MM.1S (cell line): Measurements from ENCODE around the gene RBMS3.

ENCODE experiments used
- DNase-seq: peaks from one replicate; pipeline ENCODE4 v3.0.0-alpha.2; 2015
- H2AFZ ChIP-seq: fragments of 300-600 bp; sonication (generic); 2 replicates; pipeline ENCODE4 v1.6.0; 2016; ENCODE audit warnings: antibody characterized with exemption, low read length
- H3F3A ChIP-seq: fragments of 300-600 bp; sonication (generic); 2 replicates; pipeline ENCODE4 v1.6.1; 2016; ENCODE audit warnings: mild to moderate bottlenecking, antibody characterized with exemption, low read length, moderate library complexity, mixed read lengths; ENCODE audit not compliant: insufficient read depth
- H3K27ac ChIP-seq: fragments of 300-600 bp; sonication (generic); 2 replicates; pipeline ENCODE4 v1.5.1; 2016; ENCODE audit warnings: mild to moderate bottlenecking, low read length
- H3K27me3 ChIP-seq: fragments of 300-600 bp; sonication (generic); replicated peaks from 2 replicates; pipeline ENCODE4 v1.6.0; 2016; ENCODE audit warnings: low read length; ENCODE audit not compliant: insufficient read depth
- H3K36me3 ChIP-seq: fragments of 300-600 bp; sonication (generic); replicated peaks from 2 replicates; pipeline ENCODE4 v1.6.1; 2016; ENCODE audit warnings: mild to moderate bottlenecking, low read length, mixed read lengths; ENCODE audit not compliant: insufficient read depth
- H3K4me1 ChIP-seq: fragments of 300-600 bp; sonication (generic); 2 replicates; pipeline ENCODE4 v1.6.1; 2016; ENCODE audit warnings: low read length, mixed read lengths
- H3K4me2 ChIP-seq: fragments of 300-600 bp; sonication (generic); 2 replicates; pipeline ENCODE4 v1.6.0; 2016; ENCODE audit warnings: low read depth, low read length
- H3K4me3 ChIP-seq: fragments of 300-600 bp; sonication (generic); 2 replicates; pipeline ENCODE4 v1.5.1; 2016; ENCODE audit warnings: low read length, mixed read lengths
- H3K79me2 ChIP-seq: fragments of 300-600 bp; sonication (generic); 2 replicates; pipeline ENCODE4 v1.6.1; 2016; ENCODE audit warnings: mixed run types, low read length, mixed read lengths
- H3K9ac ChIP-seq: fragments of 300-600 bp; sonication (generic); 2 replicates; pipeline ENCODE4 v1.6.1; 2016; ENCODE audit warnings: low read length, mixed read lengths
- H3K9me2 ChIP-seq: fragments of 300-600 bp; sonication (generic); replicated peaks from 2 replicates; pipeline ENCODE4 v1.6.1; 2016; ENCODE audit warnings: mild to moderate bottlenecking, low read length, mixed read lengths; ENCODE audit not compliant: insufficient read depth
- H3K9me3 ChIP-seq: fragments of 300-600 bp; sonication (generic); replicated peaks from 2 replicates; pipeline ENCODE4 v1.6.1; 2016; ENCODE audit warnings: mild to moderate bottlenecking, low read length, mixed read lengths; ENCODE audit not compliant: insufficient read depth
- H4K20me1 ChIP-seq: fragments of 300-600 bp; sonication (generic); 2 replicates; pipeline ENCODE4 v1.6.1; 2016; ENCODE audit warnings: mild to moderate bottlenecking, low read length, moderate library complexity, mixed read lengths; ENCODE audit not compliant: insufficient read depth
- CTCF ChIP-seq: fragments of 300-600 bp; sonication (generic); IDR thresholded peaks from 2 replicates; pipeline ENCODE4 v1.5.1; 2016; ENCODE audit warnings: antibody characterized with exemption, low read length, mixed read lengths
- EZH2 ChIP-seq: fragments of 300-600 bp; sonication (generic); optimal IDR thresholded peaks from 2 replicates; pipeline ENCODE3; 2017; ENCODE audit warnings: low read depth, mild to moderate bottlenecking, antibody characterized with exemption, low read length, mixed read lengths
- EZH2phosphoT487 ChIP-seq: fragments of 300-600 bp; sonication (generic); IDR thresholded peaks from 2 replicates; pipeline ENCODE4 v1.6.1; 2018; ENCODE audit warnings: antibody characterized with exemption, low read length

RBMS3 gene

DNA sequence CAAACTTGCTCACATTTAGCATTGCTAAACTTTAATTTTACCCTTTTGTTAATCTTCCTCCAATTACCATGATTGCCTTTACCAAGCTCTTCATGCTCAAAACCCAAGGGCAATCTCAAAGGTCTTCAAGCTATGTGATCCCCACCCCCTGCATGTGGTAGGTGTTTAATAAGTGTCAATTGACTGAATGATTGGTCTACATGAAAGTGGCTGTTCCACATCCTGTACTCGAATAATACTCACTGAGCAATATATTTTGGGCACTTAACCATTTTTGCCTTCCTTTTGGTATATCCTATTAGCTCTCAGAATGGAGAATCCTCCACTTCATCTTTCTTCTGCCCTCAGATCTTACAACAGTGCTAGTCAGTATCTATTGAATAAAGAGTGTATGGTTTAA, 17.1 kb downstream of the RBMS3 start:
- no peaks in the 10 kb centered on the region for H3K36me3 ChIP-seq
- no peak overlapping the region for H3K9ac ChIP-seq
- H3K9me3 ChIP-seq = no peaks in the 10 kb centered on the region
- no peaks in the 10 kb centered on the region for H4K20me1 ChIP-seq
- H3K79me2 ChIP-seq = no peaks in the 10 kb centered on the region
- no peaks in the 10 kb centered on the region for H3F3A ChIP-seq
- TF ChIP-seq CTCF (no peak), EZH2 (no peak), EZH2phosphoT487 (no peak)
- H3K4me2 ChIP-seq = no peak overlapping the region
- no peak for DNase-seq
- no peaks in the 10 kb centered on the region for H3K4me1 ChIP-seq
- H3K27me3 ChIP-seq = no peaks in the 10 kb centered on the region
- no peak overlapping the region for H2AFZ ChIP-seq
- H3K4me3 ChIP-seq = no peak overlapping the region
- no peak overlapping the region for H3K27ac ChIP-seq
- no peaks in the 10 kb centered on the region for H3K9me2 ChIP-seq

DNA sequence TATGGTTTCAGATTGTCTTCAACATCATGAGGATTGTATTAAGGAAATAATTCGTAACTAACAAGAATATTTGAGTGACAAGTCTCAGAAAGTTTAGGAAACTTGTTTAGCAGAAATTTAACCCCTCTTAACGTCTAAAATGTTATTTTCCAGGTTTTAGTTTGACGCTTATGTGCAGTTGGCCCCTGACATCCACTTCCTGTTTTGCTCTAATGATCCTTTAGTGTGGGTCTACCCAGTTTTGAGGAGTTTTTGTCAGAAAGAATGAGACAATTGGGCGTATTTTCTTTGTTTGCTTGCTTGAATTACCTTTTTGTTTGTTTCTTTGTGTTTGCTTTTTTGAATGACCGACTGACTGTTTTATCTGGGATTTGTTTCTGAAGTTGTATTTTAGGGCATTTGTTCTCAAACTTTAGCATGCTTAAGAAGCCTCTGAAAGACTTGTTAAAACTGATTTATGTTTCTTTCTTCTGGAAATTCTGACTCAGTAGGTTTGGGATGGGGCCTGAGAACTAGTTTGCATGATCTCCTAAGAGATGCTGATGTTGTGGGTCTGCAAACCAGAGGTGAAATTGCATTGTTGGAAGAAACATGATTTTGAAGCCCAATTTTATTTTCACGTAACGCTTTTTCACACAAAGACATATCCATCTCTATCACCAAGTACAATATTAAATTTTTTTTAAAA, 20.6 kb downstream of the RBMS3 start:
- Histone ChIP-seq H3K36me3 (no peaks in the 10 kb centered on the region), H4K20me1 (no peaks in the 10 kb centered on the region), H3K79me2 (no peaks in the 10 kb centered on the region), H3K4me2 (no peak overlapping the region), H3K27me3 (no peaks in the 10 kb centered on the region), H3F3A (no peaks in the 10 kb centered on the region), H3K9ac (no peak overlapping the region), H3K27ac (no peak overlapping the region), H2AFZ (no peak overlapping the region), H3K9me2 (no peaks in the 10 kb centered on the region), H3K9me3 (no peaks in the 10 kb centered on the region), H3K4me3 (no peak overlapping the region), H3K4me1 (no peaks in the 10 kb centered on the region)
- no peak for DNase-seq
- TF ChIP-seq EZH2 (no peak), EZH2phosphoT487 (no peak), CTCF (no peak)

DNA sequence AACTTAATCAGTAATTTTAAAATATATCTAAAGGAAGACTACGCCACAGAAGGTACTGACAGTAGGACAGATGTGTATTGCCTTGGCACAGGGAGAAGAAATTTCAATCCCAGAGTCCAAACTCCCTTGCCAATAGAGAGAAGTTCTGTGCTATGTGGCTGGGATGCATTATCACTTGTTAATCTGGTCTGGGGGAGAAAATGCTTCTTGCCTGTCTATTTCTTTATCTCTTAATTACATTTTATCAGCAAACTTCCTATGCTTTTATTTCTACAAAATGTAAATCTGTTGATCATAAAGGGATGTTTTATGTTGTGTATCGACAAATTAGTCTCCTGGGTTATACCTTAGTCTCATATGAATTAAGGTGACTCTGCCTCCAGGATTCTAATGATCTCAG, 21.7 kb downstream of the RBMS3 start:
- no peak overlapping the region for H3K9ac ChIP-seq
- H3K9me3 ChIP-seq = no peaks in the 10 kb centered on the region
- H4K20me1 ChIP-seq = no peaks in the 10 kb centered on the region
- H2AFZ ChIP-seq = no peak overlapping the region
- H3F3A ChIP-seq = no peaks in the 10 kb centered on the region
- H3K27ac ChIP-seq = no peak overlapping the region
- no peak overlapping the region for H3K4me3 ChIP-seq
- H3K27me3 ChIP-seq = no peaks in the 10 kb centered on the region
- H3K4me2 ChIP-seq = no peak overlapping the region
- H3K79me2 ChIP-seq = no peaks in the 10 kb centered on the region
- no peaks in the 10 kb centered on the region for H3K4me1 ChIP-seq
- H3K9me2 ChIP-seq = no peaks in the 10 kb centered on the region
- H3K36me3 ChIP-seq = no peaks in the 10 kb centered on the region
- DNase-seq = no peak
- TF ChIP-seq EZH2 (no peak), EZH2phosphoT487 (no peak), CTCF (no peak)
